GM04504 (cell line): Measurements from ENCODE around the gene INPP4B.
A peak's percentile ranks its signal among the peaks of the same experiment; 100 is the strongest.

ENCODE experiments used
- DNase-seq: peaks from one replicate; pipeline ENCODE4 v3.0.0-alpha.2; 2012; ENCODE audit warnings: low read depth

Gene INPP4B

DNA sequence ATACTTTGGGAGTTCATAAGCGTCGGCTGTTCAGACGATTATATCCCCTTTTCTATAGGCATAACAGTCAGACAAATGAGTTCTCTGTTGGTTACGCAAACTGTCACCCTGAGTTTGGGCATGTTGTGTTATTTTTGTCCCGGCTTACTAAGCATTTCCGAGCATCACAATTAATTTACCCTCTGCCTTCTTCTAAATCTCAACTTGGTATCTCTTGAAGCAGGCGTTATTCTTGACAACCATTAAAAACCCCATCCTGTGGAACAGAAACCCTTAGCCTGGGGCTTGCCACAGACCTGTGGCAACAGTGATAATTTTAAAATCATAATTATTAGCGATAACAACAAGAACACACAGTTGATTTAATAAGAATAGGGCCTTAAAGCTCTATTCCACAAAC, 558.7 kb downstream of the INPP4B start:
- DNase-seq = no peak

DNA sequence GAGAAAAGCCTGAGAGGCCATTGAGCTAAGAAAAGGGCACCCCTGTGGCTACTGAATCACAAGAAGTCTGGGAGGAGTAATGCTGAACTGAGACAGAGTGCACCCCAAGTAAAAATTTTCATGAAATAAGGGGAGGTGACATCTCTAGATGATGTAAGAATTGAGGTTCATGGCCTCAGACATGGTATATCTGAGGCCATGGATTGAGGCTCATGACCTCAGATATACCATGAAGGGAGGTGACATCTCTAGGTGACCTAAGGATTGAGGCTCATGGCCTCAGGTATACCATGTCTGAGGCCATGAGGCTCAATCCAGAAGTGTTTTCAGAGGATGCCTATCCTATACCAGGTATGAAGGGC, 560.9 kb downstream of the INPP4B start:
- no peak for DNase-seq

DNA sequence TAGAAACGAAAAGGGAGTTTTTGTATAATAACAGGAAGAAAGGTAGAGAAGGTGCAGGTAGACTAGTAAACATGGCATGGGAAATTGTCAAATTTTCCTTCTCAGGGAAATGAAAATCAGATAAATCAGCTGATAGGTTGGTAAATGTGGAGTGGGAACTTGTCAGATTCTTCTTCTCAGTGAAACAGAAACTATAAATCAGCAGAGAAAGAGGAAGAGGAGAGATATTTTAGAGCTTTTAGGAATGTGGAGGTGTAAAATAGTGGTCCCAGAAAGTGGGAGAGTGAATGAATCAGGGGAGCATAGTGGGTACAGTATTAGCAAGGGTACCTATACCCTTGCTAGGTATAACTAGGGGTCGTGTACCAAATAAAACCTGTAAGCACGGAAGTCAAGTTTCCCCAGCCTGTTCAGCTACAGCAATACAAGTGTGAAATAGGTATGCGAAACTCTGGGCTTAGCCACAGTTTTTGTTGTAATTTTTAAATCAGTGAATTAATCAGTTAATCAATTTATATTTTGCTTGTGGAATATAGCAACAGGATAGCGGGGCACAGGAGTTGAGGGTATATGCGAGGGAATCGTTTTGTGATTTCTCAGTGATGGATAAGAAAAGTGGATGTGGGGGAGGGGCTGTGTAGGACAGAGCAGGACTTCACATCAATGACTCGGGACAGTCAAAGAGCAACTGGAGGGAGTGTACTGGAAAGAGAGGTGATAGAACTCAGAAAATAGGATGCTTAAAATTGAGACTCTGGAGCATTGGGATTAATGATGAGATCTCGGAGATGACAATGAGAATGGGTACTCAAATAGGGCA, 561.5 kb downstream of the INPP4B start:
- DNase-seq = no peak

DNA sequence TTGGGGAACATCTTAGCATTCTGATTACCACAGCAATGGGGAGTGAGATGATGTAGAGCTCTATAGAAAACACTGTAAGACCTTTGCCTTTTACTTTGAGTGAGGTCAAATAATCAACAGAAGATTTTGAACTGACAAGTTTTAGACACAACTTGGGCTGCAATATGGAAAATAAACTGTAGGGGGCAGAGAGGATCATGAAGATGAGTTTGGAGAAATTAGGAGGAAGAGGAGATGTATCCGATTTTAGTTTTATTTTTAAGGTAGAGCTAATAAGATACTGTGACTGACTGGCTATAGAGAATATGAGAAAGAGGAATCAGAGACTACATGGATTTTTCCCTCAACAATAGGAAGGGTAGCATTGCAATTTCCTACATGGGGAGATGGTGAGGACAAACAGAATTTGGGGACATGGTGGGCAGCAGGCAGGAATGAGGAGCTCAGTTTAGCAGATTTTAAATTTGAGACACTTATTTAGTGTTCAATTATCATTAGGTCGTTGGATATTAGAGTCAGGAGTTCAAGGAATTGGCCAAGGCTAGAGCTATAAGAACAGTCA, 563.1 kb downstream of the INPP4B start:
- no peak for DNase-seq

DNA sequence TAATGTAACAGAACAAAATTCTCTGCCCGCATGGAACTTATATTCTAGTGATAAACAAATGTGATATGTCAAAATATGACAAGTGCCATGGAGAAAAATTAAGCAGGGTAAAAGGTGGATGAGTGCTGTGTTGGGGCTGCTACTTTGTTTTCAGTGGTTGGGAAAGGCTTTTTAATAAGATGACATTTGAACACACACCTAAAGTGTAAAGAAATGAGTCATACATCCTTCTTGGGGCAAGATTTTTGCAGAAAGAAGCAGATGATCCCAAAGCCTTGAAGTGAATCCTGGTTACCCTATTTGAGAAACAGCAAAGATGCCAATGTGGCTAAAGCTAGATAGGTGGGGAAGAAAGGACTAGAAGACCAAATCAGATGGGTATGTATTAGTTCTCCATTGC, 564.1 kb downstream of the INPP4B start:
- DNase-seq = no peak

DNA sequence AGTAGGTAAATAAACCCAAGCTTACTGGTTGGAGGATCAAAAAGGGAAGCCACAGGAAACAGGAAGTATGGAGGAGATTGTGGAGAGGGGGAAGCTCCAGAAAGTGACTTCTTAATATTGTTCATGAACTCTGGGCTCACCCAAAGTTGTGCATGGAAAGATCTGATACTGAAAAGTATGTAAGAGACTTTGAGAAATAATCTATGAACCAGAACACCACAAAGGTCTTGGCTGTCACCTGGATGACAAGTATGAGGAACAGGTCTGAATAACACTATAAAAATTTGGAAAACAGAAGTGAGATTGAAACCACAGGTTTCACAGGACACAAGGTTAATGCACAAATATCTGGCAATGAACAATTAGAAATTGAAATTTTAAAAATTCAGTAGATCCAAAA, 567.4 kb downstream of the INPP4B start:
- DNase-seq = no peak

DNA sequence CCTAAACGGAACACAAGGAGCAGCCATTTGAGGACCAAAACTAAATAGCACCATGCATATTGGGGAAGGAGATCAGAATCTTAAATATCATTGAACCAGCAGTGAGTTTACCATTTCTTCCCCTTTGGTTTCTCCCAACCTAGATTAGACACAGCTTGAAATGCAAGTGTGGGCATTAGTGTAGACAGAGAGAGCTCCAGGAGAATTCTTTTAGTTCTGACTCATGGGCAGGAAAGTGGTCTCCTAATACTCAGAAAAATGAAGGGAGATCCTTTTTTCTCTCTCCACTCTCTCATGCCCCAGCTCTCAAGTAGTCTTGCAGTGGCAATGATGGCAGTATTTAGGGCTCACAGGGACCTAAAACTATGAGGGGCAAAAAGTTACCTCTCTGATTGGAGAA, 567.9 kb downstream of the INPP4B start:
- DNase-seq = no peak

DNA sequence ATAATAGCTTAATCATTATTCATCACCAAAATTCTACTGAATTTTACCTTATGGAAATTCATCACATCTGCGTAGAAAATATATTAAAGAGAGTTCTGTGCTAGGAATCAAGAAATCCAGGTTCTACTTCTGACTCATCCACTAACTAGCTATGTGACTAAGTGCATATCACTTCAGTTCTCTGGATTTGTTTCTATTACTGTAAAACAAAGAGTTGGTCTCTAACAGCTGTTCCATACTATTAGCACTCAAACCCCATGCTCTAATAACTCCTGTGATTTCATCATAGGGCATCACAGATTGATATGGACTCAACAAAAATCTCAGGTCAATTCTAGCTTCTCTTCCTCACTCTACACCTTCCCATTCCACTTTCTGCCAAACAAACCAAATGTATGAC, 572.0 kb downstream of the INPP4B start:
- no peak for DNase-seq

DNA sequence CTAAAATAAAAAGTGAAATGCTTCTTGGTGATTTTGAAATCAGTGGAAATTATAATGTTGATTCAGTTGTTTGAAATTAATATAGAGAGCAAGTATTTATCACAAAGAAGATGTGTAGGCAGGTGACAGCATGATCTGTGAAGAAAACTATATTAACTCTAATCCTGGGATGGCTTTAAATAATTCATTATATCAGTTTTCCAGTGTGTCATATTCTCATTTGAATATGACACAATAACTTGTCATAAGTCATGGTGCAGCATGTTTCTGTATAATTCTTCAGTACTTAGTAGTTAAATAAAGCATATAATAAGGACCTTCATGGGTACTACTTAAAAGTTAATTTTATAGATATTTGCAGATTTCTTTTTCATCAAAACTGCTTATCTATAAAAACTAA, 573.6 kb downstream of the INPP4B start:
- DNase-seq = no peak

DNA sequence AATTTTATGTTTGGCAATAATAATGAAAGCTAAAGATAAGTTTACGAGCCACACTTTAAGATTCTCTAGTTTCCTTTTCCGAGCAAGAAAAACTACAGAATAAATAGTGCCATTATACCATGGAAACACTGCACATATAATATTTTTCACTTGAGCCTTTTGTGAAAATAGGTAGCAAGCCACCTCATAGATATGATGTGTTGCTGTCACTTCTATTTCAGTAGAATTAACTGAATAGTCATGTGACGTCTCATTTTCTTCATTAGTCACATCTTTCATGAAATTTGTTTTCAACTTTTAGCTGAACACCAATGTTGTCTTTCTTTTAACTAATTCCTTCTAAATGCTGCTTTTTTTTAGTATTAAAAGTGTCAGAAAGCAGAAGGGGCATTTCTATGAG, 574.3 kb downstream of the INPP4B start:
- no peak for DNase-seq

DNA sequence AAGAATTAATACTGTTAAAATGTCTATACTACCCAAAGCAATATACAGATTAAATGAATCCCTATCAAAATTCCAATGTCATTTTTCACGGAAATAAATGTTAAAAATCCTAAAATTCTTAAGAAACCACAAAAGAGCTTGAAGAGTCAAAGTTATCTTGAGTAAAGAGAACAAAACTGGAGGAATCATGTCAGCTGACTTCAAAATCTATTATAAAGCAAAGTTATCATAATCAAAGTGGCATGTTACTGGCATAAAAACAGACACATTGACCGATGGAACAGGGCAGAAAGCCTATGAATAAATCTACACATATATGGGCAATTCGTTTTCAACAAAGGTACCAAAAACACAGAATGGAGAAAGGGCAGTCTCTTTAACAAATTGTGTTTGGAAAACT, 579.0 kb downstream of the INPP4B start:
- no peak for DNase-seq

DNA sequence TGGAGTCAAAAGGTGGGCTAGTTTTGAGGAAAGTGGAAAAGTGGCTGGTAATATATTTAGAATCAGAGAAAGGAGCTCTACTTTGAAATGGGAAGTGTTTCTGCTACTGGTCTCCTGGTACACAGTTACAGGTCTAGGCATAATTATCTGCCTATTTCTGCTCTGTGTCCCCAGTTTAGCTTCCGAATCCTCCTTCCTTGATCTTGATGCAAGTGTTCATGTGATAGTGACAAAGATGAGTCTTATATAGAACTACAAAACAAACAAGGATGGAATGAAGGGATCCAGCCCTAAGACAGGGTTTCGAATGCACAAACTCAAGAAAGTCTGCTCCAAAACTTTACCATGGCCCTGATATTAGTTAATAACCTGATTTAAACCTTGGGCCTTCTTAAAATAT, 580.2 kb downstream of the INPP4B start:
- no peak for DNase-seq

DNA sequence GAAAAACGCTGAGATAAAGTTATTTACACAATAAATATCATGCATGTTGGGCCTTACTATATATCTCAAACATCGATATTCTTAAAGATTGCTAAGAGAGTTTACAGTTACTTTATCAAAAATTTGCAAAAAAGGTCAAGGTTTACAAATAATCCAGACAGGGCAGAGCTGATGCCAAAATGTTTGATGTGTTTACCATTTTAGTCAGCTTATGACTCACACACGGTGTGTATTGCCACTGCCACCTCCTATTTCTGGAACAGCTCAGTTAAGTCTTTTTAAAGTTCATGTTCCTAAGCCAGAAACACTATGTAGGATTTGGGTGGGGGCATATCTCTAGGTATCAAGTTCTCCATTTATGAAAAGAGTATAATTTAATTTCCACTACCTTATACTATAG, 580.6 kb downstream of the INPP4B start:
- no peak for DNase-seq

DNA sequence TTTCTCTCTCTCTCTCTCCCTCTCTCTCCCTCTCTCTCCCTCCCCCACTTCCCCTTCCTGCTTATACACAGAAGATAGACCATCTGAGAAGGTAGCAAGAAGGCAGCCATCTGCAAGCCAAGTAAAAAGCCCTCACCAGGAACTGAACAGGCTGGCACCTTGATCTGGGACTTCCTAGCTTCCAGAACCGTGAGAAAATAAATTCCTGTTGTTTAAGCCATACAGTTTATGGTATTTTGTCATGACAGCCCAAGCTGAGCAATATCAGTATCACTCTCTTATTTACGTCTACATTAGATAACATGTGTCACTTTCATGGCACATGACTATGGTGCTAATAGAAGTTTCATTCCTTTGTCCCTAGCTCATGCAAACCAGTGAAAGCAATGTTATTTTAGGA, 581.1 kb downstream of the INPP4B start:
- no peak for DNase-seq

DNA sequence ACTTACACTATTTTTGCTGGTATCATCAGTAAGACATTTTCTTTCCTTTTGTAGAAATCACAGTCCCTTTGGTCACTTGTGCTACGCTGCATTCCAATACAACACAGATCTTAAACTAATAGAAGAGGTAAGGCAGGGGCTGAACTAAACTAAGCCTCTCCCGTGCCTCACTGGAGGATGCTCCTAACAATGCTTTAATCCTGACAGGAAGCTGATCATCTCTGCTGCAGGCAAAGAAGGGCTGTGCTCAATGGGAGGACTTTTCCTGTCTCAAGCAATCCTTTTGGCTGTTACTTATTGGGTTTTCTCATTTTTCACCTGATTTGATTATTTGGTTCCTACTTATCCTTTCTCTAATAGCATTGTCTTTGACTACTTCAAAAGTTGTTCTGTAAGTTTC, 583.1 kb downstream of the INPP4B start:
- DNase-seq = no peak

DNA sequence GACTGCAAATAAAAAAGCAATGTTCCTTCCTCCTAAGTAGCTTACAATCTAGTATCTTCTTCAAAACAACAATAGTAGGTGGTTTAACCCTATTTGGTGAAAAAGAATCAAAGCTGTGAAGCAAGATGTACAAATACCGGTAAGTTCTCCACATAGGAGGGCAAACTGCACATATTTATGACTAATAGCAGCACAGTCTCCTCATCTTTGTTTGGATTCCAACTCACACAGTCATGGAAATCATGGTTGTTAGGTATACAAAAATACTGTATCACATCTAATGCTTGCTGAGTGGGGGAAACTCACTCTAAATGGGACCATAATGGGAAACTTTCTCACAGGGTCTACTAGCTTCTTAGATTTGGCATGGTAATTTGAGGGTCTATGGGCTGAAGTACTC, 597.2 kb downstream of the INPP4B start:
- peak; percentile 28 for DNase-seq

DNA sequence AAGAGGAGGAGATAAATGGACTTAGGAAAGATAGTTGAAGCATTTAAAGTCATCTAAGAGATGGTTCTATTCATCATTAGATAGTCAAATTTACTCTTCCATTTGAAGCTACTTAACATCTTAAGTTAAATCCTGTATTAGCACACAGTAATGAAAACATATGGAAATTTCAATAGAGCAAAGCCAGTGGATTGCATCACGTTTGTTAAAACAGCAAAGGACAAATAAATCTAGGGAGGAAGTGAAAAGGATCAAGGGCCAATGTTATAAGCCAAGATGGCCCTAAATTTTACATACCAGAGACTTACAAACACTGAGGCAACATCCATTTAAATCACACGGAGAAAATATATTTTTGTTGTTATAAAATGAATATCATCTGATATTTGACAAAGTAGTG, 602.8 kb downstream of the INPP4B start:
- no peak for DNase-seq

DNA sequence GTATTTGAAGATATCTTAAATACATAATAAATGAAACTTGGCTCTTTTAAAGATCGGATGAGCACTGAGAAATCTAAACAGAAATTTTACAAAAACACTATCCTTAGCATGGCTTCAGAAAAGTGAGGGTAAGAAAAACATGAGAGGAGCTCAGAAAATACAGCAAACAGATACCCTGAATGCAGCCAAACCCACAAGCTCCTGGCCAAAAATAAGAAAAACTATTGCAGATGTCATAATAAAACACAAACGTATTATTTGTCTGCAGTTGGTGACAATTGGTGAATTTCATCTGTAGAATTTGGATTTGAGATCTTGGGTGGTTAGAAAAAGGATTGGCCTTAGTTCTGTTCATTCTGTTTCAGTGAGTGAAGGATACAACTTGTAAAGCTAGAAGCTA, 603.9 kb downstream of the INPP4B start:
- DNase-seq = no peak

DNA sequence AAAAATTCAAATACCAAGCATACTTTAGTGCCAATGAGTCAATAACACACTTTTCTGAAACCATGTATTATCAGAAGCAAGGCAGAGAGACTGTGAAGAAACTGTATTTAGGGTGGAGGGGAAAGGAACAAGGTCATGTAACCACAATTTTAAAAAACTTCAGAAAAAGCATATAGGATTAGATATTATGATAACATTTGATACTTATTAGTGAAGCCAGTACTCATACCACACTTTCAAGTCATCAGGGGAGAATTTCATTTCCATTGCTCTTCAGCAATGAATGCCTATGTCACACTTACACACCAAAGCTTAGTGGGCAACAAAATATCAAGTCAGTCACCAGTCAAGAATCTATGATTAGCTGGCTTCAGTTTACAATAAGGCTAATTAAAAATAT, 607.5 kb downstream of the INPP4B start:
- peak; percentile 3 for DNase-seq

DNA sequence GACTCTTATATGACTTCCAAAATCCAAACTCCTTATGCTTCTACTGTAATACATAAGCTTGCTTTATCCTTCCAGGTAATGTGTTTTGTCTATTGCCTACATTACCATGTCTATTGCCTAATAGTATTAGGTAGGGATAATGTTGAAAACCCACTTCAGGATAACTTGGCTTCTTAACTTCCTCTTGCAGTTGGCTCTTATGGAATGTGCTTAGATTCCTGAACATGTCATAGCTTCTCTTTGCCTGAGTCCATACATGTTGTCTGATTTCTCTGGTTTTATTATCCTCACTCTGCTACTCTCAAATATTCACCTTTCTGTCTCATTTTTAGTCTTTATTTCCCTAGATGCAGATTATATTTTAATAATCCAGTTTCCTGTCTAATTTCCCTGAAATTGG, 609.8 kb downstream of the INPP4B start:
- DNase-seq = no peak

DNA sequence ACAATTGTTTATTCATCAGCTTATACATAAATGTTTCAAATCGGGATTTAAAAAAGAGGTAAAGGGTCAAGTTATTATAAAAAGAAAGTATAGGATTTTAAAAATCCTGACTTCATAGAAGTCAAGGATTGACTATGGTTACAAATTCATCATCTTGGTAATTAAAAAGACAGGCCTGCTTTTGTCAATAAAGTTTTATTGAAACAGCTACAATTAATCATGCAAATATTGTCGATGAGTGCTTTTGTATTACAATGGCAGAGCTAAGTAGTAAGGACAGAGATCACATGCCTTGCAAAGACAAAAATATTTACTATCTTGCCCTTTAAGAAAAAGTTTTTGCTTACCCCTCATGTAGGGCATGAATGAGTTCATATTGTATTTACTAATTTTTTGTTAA, 614.3 kb downstream of the INPP4B start:
- DNase-seq = no peak

DNA sequence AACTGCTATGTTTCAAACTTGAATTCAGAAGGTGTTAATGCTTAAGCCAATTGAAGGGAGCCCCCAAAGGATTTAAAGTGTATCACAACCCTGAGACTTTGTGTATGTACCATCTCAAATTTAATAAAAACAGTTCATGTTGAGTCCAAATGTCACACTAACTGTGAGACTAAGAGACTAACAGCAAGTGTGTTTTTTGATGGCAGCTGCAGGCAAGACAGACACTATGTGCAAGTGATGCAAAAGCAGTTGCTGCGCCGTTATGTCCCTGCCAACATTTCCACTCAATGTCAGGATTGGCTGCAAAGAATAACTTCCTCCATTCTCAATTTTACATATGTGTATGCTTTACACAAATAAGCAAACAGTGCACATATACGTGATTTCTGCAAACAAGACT, 615.1 kb downstream of the INPP4B start:
- no peak for DNase-seq

DNA sequence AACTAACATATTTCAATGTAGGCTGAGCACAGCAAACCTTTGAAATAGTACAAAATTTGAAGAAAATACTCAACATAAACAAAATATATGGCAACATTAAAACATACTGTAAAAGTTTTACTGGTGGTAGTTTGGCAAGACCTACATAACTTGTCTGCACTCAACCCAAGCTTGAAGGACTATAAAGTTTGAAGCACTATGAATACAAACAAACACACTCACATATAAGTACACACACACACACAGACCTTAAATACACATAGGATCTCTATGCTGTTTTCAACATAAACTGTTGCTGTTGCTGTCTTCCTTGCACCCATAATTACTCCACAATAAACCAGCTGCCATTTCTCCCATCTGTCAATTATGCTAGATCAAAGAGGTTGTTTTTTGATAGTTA, 620.1 kb downstream of the INPP4B start:
- no peak for DNase-seq

DNA sequence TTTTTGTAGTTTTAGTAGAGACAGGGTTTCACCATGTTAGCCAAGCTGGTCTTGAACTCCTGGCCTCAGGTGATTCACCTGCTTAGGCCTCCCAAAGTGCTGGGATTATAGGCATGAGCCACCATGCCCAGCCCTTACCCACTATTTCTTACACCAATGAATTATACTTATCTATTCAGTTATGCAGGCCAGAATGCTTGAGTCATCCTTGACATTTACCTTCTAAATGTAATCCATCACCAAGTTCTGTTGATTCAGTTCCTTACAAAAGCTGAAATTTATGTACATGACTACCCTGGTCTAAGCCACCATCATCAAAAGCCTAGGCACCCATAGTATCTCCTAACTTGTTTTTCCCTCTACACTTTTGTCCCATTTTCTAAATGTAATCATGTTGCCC, 624.0 kb downstream of the INPP4B start:
- no peak for DNase-seq
